GM18505 (cell line): ENCODE data around the gene KCNN3.

Source experiments
- ATAC-seq: cut with Tn5 transposase; IDR thresholded peaks from one replicate; pipeline ENCODE4 v1.9.1; 2021; ENCODE audit not compliant: unreplicated experiment
- POLR2A ChIP-seq: IDR thresholded peaks from 4 replicates; pipeline ENCODE4 v1.6.1; 2011; ENCODE audit warnings: borderline replicate concordance; ENCODE audit not compliant: insufficient read depth, insufficient read length; ENCODE audit errors: extremely low read depth

KCNN3 gene

DNA sequence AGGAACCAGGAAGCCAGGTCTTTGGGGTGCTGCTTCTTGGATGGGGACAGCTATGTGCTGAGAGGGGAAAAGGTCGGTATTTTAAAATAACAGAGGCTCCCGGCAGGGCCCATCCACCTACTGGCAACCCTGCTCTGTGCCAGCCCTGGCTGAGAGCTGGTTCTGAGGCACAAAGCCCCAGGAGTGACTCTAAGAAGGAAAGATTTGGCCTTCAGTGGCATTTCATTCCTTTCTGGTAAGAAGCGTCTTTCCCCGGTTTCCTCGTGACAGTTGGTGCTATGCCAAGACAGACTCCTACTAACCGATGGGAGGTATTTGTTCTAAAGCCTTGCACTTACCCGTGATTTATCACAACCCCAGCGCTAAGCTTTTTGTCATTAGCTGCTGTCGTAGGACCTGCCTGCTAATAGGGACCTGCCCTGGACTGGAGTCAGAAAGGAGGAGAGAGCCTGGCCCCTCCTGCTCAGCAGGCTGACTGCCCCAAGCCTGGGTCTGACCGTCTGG, 139.0 kb downstream of the KCNN3 start:
- no peak for ATAC-seq
- TF ChIP-seq POLR2A = no peak

DNA sequence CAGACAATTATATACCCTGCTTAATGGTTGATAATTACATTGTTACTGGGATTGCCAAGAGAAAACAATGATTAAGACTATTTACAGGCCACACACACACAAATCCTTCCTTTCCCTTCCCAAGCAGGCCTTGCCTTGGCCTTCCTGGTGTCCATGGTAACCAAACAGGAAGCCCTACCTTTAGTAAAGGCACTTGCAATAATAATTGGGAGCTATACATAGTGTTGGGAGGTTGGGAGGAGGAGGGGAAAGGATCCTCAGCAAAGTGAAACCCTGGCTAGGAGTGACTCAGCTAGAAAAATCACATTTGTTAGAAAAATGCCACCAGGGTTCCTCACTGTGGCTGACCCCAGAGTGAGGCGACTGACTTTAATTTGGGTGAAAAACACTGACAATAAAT, 139.8 kb downstream of the KCNN3 start:
- no peak for TF ChIP-seq POLR2A
- ATAC-seq = no peak

DNA sequence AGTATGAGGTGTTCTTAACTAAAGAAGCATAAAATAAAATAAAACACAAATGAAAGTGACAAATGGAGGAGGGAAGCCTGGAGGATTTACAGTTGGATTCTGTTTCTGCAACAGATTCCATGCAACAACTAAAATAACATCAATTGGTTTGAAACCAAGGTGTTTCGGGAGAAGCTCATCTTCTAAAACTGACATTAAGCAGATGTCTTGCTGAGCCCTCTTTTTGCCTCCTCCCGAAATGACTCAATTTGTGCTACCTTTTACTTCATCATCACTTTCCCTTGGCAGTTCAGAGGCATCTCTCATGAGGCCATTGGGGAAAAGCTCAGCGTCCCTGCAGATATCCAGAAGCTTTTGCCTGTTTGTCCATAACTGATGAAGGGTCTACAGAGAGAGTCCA, 140.5 kb downstream of the KCNN3 start:
- no peak for ATAC-seq
- no peak for TF ChIP-seq POLR2A

DNA sequence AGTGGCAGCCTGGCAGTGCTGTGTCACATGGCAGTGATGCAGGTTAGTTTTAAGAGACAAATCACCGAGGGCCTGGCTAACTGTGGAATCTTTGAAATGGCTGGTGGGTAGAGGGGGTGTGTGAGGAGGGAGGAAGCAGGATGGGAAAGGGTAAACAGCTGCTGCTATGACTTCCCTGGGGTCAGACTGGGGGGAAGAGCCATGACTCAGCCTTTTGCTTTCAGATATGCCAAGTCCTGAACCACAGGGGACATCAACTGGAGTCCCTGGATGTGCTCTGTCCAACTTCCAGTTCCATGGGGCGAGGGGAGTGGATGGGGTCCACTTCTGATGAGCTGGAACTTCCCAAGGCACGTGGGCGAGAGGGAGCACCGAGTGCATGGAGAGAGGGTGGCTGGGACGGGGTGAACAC, 141.0 kb downstream of the KCNN3 start:
- ATAC-seq = no peak
- no peak for TF ChIP-seq POLR2A

DNA sequence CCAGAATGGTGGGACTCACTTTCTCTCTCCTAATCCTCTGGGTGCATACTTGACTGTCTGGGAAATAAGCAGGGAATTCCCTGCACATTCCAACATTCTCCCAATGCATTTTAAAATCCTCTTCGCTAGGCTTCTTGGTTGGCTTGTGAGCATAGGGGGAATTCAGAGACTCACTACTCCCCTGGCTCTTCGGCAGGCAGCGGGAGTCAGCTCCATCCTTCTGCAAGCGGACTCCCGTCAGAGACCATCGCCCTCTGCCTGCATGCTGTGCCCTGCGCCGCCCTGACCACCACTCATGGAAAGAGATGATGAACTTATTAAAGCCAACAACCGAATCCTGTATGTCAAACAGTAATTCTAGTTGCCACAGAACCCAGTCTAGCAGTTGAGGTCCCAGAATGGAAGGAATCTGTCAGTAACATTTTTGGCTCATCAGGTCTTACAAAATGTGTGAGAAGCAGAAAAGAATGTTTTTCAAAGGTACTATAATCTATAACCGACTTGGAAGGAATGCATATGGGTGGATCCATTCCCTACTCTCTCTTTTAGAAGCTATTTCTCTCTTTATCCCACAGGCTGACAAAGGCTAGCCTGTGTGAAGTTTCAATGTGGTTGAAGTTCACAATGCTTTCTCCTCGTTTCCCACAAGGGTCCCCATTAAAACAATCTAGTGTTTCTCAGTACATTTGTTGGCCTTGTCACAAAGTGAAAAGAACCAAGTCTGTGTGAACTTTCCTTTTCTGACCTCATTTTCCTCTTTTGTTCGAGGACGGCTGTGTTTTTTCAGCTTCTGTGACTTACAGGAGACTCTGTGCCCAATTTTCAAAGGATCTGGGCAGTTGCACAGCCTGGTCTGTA, 143.0 kb downstream of the KCNN3 start:
- no peak for TF ChIP-seq POLR2A
- no peak for ATAC-seq

DNA sequence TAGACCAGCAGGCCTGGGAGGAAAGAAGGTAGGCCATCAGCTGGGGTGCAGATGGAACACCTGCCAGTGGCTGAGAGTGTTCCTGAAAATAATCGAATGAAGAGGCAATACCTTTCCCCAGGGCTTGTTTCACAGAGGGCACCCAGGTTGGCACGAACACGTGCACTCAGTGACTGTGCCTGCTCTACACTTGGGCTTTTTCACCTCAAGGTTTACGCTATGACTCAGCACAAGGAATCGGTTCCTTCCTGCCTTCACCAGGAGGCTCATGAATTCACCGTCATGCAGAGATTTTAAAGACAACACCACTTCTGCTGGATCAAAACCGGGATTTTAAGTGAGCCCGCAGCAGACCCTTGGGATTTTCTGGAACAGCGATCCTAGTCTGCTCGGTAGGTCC, 143.6 kb downstream of the KCNN3 start:
- TF ChIP-seq POLR2A = no peak
- ATAC-seq = no peak

DNA sequence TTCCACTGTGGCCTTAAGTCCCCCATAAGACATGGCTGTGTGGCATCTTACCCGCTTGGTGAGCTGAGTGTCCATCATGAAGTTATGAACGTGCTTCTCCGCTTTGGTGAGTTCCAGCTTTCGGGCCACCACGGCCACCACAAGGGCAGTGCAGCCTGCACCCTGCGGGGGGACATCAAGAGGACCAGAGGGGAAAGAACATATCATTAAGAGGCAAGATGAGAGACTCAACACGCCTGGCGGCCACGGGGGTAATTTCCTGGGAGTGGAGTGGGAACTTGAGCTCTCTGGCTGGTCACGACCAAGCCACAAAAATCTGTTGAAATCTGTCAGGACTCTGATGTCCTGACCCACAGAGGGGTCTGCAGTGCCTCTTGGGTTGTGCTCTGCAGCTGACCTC, 144.2 kb downstream of the KCNN3 start:
- TF ChIP-seq POLR2A = no peak
- ATAC-seq = no peak

DNA sequence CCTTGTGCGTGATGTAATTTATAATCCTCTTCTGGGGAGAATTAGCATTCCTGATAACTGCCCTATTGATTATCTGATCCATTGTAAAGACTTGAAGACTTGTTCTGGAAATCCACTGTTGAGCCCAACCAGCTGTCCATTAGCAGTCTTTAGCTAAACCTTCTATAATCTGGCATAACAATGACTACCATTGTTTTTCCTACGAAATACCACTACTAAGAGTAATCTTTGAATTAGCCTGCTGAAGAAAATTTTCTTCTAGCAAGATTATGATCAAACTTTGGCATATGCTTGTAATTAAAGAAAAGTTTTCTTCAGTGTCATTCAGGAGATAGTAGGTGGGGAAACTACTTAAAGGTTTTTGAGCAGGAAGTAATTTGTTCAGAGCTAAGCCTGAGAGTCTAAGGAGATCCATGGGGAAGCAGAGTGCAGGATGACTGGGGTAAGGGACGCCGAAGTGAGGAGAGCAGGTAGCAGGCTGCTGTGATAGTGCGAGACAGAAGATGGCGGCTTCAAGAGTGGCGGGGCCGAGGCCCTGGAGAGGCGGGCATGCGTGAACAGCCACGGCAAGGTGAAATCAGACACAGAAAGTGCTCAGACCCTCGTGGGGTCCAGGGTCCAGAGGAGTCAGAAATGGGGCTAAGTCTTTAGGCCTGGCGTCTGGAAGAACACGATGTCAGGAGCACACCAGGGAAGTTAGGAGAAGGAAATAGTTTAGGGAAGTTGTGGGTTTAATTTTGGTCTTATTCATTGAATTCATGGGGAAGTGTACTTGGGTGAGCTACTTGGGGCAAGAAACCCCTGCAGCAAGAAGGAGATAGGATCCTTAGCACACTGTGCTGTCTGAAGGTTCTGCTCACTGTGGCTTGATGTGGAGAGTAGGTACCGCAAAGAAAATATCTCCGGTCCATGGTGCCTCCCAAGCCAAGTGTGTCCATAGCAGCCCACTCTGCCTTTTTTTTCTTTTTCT, 149.5 kb downstream of the KCNN3 start:
- ATAC-seq = no peak
- no peak for TF ChIP-seq POLR2A

DNA sequence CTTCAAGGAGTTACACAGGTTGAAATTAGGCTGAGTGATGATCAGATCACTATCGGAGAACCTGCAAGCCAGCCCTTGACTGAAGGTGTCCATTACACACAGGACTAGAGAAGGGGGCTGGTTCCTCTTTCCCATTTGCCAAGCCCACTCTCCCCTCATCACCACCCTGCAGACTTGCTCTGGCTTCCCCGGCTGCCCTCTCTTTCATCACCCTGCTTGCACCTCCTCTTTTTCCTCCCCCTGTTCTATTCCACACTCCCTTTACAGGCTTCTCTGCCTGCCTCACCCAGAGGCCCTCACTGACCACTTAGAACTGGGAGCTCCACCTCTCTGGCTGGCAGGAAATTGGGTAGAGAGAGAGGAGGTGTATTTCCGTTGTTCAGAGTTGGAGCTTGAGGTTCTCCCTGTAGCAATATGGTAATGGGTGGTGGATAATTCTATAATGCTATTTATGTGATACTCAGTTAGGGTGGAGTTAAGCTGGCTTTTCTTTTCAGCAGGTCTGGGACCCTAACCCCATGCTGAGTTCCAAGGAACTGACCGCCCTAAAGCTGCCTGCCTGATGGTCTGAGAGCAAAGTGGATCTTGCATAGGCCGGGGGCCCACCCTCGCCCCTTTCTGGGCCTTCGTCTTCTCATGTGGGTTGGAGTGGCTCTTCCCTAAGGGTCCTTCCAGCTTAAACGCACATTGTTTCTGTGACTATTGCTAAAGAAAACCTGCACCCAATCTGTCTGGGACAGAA, 150.3 kb downstream of the KCNN3 start:
- no peak for TF ChIP-seq POLR2A
- ATAC-seq = no peak

DNA sequence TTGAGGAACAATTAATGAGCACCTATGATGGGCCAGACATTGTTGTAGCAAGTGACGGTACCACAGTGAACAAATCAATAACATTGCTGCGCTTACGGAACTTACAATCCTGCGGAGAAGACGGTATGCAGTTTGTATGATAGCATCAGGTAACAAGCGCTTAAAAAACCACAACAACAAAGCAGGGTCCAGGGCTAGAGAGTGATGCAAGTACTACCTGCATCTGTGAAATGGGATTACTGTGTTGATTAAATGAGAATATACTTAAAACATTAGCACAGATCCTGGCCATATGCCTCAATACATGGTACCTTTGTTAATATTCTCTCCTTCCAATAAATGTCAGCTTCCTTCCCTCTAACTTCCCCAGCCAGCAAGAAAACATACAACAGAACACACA, 151.5 kb downstream of the KCNN3 start:
- TF ChIP-seq POLR2A = no peak
- no peak for ATAC-seq

DNA sequence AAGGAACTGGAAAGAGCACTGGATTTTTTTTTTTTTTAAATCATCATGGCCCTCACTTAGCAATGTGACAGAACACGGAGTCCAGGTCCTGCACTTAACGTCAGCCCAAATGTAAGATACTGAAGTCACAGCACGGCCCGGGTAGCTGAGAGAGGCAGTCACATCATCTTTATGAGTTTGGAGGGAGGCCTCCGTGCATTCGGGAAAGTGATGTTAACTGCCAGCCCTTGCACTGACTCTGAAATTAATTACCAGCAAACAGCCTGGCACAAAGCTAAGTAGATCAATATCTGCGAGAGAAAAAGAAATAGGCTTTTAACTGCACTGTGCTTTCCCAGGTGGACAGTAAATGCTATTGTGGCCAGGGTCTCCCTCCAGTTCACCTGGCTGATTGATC, 152.6 kb downstream of the KCNN3 start:
- TF ChIP-seq POLR2A = no peak
- no peak for ATAC-seq

DNA sequence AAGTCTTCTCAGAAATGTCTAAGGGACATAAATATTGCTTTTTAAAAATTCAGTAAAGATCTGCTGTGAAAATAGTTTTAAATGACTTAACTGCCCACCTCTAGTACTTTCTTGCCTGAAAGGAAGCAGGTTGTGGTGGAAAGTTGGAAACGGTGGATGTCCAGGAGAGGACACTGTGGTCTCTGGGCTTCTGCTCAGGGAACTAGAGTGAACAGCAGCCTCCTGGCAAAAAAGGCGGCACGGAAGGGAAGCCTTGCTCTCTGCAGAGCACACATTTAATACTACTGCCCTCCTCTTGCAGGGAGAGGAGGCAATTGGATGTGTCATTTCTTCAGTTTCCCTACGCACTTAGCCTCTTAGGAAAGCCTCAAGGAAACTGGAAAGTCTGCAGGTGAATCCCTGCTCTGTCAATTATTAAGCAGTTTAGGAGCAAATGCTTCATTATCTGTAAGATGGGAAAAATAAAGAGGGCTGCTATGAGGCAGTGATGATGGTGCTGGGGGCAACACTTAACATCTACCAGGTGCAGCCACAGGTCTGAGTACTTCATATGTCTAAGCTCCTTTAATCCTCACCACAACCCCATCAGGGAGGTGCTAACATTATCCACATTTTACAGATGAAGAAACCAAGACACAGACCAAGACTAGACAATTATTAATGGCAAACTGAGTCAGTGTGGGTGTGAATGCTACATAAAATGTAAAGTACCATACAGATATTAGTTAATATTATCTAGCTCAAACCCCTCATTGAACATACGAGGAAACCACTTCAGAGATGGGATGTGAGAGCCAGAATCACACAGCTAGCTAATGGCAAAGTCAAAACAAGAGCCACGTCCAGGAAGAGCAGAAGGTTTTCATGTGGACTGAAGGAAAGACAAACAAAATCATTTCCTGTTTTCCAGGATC, 153.2 kb downstream of the KCNN3 start:
- no peak for ATAC-seq
- TF ChIP-seq POLR2A = no peak
